Middle frontal gyrus (tissue), 1 donor: ENCODE results near the gene GATA5.

Experiments used
- DNase-seq: peaks from one replicate; pipeline ENCODE4 v3.0.0-alpha.2; 2015; ENCODE audit warnings: low spot score; ENCODE audit errors: extremely low spot score

GATA5 gene

GRCh38 chr20:62488470-62488869, 12.7 kb upstream of the GATA5 start:
- no peak for DNase-seq

- DNase-seq: no peak
Observed at GRCh38 chr20:62487561-62488354, 12.0 kb upstream of the GATA5 start.

- no peak for DNase-seq
Observed at GRCh38 chr20:62487118-62487517, 11.3 kb upstream of the GATA5 start.

- DNase-seq: no peak
Observed at GRCh38 chr20:62486484-62486883, 10.7 kb upstream of the GATA5 start.

GRCh38 chr20:62485701-62486089, 9.9 kb upstream of the GATA5 start:
- DNase-seq: no peak

GRCh38 chr20:62485062-62485700, 9.4 kb upstream of the GATA5 start:
- DNase-seq: no peak

GRCh38 chr20:62484478-62484877, 8.7 kb upstream of the GATA5 start:
- no peak for DNase-seq

GRCh38 chr20:62483613-62484458, 8.0 kb upstream of the GATA5 start:
- no peak for DNase-seq

- no peak for DNase-seq
Observed at GRCh38 chr20:62482974-62483373, 7.2 kb upstream of the GATA5 start.

GRCh38 chr20:62482146-62482809, 6.5 kb upstream of the GATA5 start:
- no peak for DNase-seq

- DNase-seq: no peak
Observed at GRCh38 chr20:62481425-62482145, 5.8 kb upstream of the GATA5 start.

GRCh38 chr20:62480318-62480717, 4.5 kb upstream of the GATA5 start:
- DNase-seq: no peak

GRCh38 chr20:62479656-62480055, 3.9 kb upstream of the GATA5 start:
- no peak for DNase-seq

- no peak for DNase-seq
Observed at GRCh38 chr20:62479156-62479555, 3.4 kb upstream of the GATA5 start.

GRCh38 chr20:62477669-62478455, 2.1 kb upstream of the GATA5 start:
- no peak for DNase-seq

- DNase-seq: no peak
Observed at GRCh38 chr20:62476056-62476838, 452 bp upstream of the GATA5 start.

GRCh38 chr20:62475027-62475771, 596 bp downstream of the GATA5 start:
- DNase-seq: no peak

GRCh38 chr20:62474604-62475026, 1.2 kb downstream of the GATA5 start:
- no peak for DNase-seq
